HG03095 (cell line): ENCODE measurements around the gene TSPAN31.
A peak's percentile ranks its signal among the peaks of the same experiment; 100 is the strongest.

Experiments used
- ATAC-seq: cut with Tn5 transposase; IDR thresholded peaks from one replicate; pipeline ENCODE4 v1.9.1; 2021; ENCODE audit warnings: moderate library complexity; ENCODE audit not compliant: unreplicated experiment

TSPAN31 gene

DNA sequence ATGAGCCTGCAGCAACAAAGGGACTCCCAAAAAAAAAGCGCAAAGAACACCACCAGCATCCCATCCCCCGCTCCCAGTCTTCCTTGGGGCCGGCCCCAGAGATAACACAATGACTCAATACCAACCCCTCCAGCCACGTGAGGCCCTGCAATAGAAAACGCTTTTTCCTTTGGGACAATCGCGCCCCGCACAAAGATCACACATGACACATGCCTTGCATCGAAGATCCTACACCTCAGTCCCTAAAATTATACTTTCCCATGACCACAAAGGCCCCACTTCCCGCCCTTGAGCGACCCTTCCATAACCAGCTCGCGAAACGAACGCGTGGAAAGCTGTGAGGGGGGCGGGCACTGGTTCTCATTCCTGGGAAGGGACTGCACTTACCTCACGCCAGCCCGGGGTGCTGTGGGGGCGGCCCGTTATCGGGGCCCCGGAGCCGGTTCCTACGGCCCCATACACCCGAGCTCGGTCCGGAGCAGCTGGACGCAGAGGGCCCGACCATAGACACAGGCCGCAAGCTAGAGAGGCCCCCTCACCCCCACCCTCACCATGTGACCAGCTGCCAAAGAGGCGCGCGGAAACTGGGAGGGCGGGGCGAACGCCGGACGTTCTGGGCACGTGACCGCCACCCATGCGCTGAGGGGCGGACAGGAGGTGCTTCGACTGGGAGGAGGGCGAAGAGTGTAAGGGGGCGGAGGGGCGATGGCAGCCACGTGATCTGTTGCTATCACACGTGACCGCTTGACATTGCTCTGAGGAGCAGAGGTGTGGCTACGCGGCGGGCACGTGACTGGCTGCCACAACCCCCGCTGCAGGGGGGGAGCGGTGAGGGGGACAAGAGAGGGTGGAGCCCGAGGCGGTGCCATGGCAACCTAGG is 7.2 kb downstream of the TSPAN31 start, which contains the start of gene CDK4:
TSS of gene CDK4 (minus strand) at position 523 of the 880 bp plus-strand sequence. CDS start 593 bp downstream, outside the sequence.
- ATAC-seq: peak; percentile 64

DNA sequence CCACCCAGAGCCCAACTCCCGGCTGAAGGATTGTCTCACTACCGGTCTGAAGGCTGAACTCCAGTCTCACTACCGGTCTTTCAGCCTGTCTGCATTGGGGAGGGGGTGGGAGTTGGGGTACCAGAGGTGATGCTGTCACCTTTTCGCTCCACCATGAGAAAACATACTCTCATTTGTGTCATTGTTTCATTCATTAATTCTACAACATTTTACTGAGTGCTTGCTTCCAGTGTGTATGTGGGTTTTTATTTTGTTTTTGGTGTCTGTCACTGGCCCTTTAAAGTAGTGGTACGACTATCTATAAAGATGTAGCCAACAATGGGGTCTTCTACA is 7.8 kb downstream of the TSPAN31 start:
- ATAC-seq: no peak

DNA sequence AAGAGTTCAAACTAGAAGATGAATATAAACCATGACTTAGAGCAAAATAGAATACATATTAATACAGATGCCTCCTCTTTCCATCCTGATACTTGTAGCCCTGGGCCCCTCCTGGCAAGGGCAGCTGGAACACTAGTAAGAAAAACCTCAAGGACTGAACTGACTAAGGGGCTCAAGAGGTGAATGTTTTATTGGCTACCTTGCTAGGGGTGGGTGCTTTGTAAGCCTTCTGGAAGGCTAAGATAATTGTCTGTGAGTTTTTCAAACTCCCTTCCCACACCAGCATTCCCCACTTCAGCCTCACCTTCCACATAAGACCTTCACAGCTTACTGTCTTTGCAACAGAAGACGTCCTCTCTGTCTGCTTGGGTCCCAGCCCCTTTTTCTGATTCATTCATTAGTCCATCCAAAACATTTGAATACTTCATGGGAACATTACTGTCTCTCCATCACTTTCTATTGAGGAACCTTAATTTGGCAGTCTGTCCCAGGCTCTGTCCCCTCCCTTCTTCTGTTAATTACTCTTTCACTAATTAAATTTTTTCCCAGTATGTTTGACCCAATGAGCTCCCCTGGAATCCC is 9.0 kb downstream of the TSPAN31 start:
- no peak for ATAC-seq

DNA sequence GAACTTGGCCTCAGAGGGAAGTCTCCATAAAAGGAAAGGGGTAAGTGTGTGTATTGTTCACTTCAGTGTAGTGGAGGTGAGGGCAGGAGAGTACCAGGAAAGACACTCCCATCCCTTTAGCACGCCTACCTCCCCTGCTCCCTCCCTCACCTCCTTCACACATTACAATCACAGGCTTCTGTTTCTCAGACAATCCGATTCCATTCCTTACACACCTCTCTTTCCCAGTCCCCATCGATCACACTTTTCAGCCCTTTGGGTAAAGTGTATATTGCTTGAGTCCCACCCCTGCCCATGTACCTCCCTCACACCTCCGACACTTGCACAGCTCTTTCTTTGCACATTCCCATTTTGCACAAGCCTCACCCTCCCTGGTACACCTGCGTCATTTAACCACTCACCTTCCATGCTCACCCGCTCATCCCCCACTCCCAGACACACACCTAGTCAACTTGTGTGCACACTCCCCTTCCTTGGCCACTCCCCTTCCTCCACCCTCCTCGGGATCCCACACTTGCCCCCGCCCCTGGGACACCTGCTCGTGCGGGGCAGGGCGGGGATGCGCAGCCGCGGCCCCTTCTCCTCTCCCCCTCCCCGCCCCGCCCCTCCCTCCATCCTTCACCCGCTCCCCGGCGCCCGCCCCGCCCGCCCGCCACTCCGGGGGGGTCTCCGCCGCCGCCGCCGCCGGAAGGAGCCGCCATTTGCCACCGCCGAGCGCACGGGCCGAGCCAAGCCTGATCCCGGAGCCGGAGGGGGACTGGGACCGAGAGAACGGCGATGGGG is 9.8 kb downstream of the TSPAN31 start, which contains the start of gene MARCHF9:
TSS of gene MARCHF9 (plus strand) at position 693 of the 783 bp plus-strand sequence. CDS start 426 bp downstream, outside the sequence.
- ATAC-seq: peak; percentile 39

DNA sequence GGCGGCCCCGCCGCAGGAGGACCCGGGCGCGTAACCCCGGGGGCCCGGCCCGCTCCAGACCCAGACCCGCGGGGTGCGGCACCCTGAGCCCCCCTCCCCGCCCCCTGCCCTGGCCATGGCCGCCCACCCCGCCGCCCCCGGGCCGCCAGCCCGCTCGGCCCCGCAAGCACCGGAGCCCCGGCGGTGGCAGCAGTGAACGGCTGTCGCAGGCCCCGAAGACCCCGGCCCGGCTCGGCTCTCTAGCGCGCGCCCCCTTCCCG is 10.3 kb downstream of the TSPAN31 start:
- ATAC-seq: no peak

DNA sequence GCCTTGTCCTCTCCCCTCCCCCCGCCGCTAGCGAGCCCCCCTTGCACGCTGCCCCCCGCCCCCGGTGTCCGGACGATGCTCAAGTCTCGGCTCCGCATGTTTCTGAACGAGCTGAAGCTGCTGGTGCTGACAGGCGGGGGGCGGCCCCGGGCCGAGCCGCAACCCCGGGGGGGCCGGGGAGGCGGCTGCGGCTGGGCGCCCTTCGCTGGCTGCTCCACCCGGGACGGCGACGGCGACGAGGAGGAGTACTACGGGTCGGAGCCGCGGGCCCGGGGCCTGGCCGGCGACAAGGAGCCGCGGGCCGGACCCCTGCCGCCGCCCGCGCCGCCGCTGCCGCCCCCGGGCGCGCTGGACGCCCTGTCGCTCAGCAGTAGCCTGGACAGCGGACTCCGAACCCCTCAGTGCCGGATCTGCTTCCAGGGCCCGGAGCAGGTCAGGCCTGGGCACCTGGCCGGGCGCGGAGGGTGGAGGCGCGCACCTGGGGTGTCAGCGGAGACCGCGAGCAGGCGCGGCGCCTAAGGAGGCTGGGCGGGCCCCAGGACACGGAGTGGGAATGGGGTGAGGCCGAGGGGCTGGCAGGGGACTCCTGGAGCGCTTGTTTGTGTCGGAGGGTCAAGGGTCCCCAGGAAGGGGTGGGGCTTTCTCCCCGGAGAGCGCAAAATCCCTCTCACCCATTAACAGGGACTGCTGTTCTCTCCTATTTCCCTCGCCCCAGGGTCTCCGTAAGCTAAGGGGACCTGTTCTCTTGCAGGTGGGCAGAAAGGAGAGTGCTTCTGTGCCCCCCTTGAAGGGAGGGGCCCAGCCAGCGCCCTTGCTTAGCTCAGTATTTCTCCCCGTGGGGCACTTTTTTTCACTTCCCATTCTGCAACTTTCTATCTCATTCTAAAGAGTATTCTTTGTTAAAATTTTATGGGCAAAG is 10.9 kb downstream of the TSPAN31 start:
- ATAC-seq: no peak

DNA sequence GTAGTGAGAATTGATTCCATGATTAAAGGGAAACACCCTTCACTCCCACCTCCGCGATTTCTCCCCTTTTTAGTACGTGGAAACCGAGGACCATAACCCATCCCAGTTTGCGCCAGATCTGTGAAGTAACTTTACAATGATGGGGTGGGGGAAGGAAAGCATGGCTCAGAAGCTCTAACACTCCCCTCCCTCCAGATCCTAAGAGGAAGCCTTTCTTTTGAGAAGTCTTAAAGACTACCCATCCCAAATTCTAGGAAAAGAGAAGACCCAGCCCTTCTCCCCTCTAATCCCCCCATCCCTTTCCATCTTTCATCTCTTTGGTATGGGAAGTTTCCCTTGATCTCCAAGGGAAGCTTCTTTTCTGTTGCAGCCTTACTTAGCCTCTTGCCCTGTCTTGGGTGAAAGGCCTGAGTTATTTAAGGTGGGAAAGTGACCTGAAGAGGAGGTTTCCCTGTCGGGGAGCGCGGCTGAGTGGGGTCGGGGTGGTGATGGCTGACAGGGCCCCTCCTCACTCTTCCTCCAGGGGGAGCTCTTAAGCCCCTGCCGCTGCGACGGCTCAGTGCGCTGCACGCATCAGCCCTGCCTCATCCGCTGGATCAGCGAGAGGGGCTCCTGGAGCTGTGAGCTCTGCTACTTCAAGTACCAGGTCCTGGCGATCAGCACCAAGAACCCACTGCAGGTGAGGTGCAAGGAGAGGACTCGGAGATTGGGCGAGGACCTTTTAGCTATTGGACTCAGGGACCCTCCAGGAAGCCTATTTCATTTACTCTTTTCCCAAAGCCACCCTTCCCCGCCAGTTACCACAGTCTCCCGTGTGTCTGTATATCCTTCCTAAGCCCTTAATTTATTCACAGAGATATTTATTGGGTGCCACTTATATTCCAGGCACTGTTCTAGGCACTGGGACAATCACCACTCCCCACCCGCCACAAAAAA is 11.8 kb downstream of the TSPAN31 start:
- ATAC-seq: no peak

DNA sequence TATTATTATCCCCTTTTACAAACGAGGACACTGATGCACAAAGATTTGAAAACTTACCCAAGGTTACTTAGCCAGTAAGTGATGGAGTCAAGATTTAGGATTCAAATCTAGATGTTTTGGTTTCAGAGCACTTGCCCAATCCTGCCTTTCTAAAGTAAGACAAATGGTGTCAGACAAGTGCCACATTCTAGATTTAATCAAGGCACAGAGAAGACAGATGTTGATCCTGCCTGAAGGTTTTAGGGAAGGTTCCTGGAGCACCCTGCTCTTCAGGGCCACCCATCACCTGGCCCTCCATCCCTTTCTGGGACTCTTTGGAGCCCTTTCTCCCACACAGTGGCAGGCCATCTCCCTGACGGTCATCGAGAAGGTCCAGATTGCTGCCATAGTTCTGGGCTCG is 12.9 kb downstream of the TSPAN31 start:
- no peak for ATAC-seq

DNA sequence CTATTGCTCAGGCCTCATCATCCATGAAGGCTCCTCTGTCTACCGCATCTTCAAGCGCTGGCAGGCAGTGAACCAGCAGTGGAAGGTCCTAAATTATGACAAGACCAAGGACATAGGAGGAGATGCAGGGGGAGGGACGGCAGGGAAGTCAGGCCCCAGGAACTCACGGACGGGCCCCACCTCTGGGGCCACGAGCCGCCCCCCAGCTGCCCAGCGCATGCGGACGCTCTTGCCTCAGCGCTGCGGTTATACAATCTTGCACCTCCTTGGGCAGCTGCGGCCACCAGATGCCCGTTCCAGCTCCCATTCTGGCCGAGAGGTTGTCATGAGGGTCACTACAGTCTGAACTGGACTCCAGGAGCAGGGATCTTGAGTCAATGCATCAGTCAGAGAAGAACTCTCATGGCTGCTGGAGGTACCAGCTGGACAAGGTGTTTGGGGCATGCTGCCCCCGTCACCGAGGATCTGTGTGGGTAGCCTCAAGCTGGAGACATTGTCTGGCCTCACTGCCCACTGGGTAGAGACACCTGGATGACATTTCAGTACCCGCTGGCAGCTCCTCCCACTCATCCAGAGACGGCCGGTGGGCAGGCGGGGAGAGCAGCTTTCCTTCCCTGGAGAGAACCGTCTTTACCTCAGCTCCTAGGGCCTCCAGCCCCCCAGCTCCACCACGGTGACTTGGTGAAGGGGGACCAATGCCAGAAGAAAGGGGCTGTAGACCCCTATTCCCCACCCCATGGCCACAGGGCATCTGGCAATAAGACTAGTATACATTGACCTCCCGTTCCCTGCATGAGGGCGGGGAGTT is 13.9 kb downstream of the TSPAN31 start:
- ATAC-seq: no peak

DNA sequence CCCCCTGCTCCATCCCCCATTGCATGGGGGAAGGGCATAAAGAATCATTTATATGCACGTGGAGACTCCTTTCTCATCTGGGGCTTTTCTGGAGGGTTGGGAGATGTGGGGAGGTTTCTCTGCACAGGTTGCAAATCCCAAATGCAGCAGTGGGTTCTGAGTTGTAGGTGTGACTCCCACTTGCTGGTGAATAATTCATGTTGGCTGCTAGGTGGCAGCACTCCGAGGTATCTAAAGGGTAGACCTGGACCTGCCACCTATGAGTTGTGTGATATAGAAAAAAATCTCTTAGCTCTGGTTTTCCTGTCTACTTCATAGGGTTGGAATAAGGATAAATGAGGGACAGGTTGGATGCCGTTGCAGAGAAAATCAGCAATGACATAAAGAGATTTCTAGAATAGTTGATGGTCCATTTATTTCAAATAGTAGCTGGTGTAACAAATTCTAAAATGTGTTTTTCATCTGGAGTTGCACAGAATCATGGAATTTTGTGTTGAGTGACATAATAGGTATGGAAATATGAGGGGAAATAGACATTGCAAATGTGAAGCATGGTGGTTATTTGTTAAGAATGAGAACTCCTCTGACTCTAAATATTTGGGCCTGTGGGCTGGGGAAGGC is 14.6 kb downstream of the TSPAN31 start:
- no peak for ATAC-seq

DNA sequence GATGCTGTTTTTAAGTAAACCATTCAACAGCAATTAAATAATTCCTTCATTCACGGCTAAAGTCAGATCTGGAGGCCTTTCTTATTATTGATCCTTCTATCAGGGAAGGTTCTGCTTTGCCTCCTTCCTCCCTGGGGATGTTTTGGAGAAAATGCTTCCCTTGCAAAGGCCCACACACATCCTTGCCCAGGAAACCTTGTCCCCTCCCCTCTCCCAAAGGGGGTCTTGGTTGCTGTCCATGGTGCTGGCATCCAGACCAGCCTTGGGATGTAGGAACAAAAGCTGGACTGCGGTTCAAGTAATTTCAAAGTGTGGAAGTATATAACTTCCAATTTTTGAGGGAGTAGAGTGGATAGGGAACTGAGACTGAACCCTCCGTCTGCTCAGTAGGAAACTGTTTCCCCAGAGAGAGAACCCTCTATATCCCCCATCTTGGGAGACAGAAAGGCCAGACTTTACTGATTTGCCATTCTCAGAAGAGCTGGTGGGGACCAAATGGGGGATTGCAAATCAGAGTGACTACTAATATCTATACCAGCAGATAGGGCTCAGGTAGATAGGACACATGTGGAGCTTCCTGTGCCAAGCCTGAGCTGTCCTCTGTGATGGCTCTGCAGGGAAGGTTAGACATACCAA is 15.6 kb downstream of the TSPAN31 start:
- no peak for ATAC-seq

DNA sequence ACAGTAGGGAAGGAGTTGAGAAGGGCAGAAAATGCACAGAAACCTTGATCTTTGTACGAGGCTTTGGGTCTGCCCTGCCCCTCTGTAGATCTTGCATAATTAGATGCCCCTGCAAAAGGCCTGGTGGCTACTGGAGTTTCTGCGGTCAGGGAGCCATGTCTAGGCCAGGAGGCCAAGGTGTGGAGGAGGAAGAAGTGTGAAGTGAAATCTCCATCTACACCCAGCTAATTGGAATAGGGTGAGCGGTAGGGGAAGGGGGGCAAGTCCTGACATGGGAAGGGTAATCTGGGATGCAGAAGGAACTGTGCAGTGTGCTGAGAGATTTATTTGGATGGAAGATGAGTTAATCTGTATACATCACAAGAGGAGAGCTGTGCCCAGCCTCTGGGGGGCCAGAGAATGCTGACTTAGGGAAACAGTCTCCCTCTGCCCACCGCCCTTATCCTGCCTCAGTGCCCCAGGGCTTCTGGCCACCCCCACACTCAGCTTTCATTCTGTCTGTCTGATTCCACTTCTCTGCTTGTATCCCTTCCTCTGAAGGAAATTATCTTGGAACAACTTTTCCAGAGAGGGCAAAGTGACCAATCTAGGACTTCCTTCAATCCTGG is 16.7 kb downstream of the TSPAN31 start:
- ATAC-seq: no peak

DNA sequence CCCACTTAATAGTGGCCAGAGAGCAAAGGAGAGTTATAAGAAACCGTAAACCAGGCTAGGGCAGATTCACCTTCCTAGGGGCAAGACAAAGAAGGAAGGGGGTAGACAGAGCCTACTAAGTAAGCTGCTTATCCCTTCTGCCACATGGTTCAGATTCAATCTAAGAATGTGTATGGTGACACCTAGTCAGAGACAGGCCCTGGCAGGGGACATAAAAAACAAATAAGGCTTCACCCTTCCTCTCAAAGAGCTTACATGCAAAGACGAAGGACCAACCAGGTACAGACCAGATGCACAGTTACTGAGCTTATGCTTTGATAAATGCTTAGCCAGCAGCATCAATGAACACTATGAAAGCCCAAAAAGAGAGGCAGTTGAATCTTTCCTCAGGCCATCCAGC is 17.6 kb downstream of the TSPAN31 start:
- ATAC-seq: no peak

DNA sequence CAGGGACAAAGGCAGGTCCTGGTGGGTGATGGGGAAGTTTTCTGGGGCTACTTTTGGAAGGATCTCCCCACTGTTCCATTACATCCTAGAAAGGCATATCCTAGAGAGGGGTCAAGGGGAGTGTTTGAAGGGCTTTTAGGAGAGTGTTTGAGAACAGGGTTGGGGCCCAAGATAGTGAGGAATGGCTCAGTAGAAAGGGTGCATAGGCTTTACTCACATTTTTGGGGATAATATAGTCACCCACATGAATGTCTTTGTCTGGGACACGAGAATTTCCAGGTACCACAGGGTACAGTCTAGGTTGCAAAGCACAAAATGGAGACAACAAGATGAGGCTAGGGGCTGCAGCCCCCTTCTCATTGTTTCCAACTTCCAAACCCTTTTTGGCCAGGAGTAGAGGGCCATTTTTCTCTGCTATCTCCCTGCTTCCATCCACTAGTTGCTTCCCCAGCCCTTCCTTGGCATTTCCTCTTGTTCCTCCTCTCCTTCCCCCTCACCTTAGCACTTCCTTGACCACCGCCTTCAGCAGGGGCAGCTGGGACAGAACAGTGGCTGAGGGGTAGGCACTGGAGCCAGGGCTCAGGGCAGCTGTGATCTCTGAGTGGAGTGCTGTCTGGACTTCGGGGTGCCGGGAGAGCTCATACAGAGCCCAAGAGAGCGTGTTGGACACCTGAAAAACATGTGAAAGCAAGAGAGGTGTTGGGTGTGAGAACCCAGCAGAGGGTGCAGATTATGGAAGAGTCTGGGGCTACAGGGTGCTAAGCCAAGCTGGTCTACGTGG is 19.2 kb downstream of the TSPAN31 start:
- no peak for ATAC-seq

DNA sequence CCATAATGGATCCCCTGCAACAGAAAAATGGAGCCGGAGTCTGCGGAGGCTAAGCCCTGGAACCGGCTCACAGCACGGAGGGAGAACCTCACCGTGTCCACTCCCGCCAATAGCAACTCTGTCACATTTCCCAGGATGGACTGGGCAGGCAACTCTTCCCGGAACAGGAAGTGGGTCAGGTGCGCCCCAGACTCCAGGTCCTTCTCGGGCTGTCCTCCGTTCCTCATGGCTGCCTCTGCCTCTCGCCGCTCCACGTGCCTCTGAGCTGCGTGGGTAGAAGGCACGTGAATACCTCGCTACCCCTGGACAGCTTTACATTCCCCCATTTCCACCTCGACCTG is 19.8 kb downstream of the TSPAN31 start:
- no peak for ATAC-seq

DNA sequence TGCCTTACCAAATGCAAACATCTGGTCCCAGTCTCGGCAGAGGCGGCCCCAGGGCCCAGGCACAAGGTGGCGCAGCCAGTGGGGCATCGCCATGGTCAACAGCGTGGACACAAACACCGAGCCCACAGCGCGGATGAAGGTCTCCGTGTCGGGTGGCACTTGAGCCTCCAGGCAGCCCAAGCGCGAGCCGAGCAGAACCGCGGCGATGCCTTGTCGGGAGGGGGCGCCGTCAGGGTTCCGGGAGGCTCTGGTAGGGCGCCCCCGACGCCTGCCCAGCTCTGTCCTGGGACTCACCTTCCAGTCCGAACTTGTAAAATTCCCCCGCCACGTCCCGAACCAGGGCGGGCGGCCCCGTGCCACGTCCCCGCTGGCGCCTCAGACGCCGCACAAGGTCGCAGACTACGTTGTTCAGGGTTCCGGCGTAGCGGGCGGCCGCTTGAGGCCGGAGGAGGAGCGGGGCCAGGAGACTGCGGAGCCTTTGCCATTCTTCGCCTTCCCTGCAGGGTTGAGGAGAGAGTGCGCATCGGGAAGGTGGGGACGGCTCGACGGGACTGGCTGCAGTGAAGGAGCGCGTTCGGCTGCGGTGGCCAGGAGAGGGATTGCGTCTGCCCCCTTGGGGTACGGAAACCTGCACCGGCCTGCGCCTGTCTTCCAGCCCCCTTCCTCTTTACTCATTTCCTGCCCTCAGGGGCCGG is 20.3 kb downstream of the TSPAN31 start:
- peak; percentile 46 for ATAC-seq
